Stimulated activated CD8-positive, alpha-beta memory T cell treated with anti-CD3 and anti-CD28 coated beads, Interleukin-7, amount 100 ng/mL, for 24 hours (primary cell): ENCODE measurements around the gene HJURP.

ENCODE experiments used
- DNase-seq: peaks from one replicate; pipeline ENCODE4 v3.0.0-alpha.2; 2020; ENCODE audit warnings: low read depth

Gene HJURP

DNA sequence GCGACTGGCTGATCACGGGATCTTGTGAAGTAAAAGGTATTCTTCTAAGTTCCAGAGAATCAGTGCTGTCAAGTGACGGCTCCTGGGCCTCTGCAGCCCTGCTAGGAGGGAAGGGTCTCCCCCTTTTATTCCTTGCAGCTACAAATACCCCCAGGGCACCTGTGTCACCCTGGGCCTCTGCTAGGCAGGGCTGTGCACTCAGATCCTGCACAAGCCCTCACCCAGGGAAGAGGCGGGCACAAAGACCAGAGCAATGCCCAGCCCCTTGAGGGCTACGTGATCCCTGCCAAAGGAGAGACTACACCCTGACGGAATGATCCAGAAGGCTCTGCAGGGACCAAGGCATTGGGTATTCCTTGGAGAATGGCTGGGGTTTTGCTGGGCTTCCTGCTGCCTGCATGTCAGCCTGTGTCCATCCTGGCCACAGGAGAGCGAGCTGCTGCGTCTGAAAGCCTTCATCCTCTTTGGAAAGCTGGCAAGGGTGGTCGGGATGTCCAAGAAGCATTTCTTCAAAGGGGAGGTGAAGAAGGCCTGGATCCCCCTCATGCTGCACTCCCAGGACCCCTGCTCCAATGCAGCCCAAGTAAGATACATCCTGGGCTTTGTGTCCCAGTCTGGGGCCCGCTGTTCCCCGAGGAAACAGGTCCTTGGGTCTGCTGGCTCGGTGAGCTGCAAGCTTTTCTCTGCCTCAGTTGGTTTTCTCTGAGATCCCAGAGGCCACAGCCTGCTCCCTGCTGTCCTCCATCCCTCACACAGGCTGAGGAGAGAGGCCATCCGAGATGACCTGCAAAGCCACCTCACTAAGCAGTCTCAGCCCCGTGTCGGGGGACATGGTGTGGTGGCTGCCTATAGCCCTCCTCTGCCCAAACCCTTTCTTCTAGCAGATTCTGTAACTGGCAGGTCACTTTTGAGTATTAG, 24.9 kb downstream of the HJURP start:
- DNase-seq: no peak

DNA sequence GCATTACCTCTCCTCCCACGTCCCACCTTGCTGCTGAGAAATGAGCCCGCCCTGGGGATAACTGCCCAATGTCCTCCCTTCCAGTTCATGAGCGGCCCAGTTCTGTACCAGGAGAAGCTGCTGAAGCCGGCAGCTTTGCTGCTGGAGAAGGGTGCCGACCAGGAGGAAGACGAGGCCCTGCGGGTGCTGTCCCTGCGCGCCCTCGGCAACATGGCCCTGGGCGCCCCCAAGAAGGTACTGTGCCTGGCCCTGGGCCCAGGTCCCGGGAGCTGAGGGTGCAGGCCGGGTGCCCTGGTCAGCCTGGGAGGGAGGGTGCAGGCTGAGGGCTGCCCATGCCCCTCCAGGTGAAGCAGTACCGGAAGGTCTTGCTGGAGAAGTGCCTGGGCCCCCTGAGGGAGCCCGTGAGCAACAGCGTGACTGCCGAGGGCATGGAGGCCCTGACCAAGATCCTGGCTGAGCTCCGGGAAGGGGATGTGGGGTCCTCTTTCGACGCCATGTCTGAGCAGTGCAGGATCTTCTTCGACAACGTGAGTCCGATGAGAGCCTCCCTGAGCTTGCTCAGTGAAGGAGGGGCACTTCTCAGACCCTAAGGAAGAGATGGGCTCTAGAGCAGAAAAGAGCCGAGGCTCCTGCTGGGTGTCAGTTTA, 25.7 kb downstream of the HJURP start:
- DNase-seq: no peak

- DNase-seq: no peak
These were observed 30.0 kb downstream of the HJURP start for GRCh38 chr2:233824373-233824772.

DNA sequence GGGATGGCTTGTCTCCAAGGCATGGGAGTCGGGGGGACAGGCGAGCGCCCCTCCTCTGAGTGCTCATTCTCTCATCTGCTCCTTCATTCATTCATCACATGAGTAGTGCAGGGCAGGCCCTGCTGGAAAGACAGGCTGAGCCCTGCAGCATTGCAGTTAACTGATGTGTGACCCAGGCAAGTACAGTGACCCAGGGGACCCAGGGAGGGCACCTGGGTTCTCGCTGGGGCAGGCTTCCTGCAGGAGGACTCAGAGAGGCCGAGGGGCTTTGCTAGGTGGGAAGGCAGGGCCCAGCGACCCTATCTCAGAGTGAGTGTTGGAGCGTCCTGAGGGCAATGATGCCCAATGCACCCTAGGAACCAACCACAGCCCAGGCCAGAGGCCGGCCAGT, 30.6 kb downstream of the HJURP start:
- no peak for DNase-seq

GRCh38 chr2:233822781-233823730, 31.3 kb downstream of the HJURP start:
- no peak for DNase-seq

DNA sequence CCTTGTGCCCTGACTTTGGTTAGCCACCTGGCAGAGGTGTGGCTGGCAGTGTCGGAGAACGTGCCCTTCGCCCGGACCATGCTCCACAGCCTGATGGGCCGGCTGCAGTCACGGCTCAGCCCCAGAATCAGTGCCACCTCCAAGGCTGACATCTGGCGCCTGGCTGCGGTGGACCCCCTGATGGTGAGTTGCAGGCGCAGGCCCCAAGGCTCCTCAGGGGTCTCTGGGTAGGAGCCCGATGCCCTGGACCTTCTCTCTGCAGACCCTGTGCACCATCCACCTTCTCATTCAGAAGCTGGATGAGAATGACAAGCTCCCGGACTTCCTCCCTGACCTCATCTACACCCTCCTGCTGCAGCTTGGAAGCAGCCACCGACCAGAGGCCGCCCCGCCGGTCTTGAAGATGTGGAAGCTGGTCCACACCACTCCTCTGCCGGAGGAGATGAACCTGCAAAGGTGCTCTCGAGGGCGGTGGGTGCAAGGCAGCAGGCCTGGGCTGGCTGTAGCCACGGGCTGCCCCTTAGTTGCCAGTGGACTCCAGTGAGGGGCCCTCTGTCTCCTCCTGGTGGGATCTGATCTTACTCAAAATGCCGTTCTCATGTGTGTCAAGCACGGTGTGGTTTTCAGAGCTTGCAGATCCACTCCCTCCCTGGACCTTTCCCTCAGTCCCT, 32.1 kb downstream of the HJURP start:
- DNase-seq: no peak

- no peak for DNase-seq
These were observed 32.6 kb downstream of the HJURP start for GRCh38 chr2:233821709-233822100.

DNA sequence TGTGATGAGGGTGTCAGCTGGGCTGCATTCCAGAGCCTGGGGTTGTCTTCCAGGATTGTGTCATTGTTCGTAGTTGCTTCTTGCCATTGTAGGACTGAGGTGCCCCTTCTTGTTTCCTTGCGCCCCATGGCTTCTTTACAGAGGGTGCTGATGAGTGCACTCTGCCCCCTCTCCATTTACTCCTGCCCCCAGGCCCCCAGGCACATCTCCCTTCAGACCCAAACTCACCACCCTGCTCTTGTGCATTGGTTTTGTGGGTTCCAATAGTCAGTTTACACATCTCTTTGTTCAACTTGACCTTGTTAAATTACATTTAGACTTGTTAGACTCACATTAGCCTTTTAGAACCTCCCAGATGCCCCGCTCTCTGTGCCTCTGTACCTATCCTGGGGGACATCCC, 33.1 kb downstream of the HJURP start:
- no peak for DNase-seq

DNA sequence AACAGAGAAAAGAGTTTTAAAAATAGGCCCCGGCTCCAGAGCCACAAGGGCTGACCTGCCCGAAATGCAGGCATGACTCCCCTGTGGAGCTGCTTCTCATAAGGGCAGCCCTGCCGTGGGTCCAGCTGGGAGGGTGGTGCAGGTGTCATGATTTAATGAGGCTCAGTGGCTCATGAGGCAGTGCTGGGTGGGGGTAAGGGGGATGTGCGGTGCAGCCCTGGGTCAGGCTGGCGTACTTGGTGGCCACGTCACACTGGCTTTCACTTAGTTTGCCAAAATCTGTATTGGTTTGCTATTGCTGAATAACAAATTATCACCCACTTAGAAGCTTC, 33.6 kb downstream of the HJURP start:
- no peak for DNase-seq

- DNase-seq: no peak
These were observed 34.2 kb downstream of the HJURP start for GRCh38 chr2:233819884-233820773.

- no peak for DNase-seq
These were observed 35.4 kb downstream of the HJURP start for GRCh38 chr2:233818639-233819621.

DNA sequence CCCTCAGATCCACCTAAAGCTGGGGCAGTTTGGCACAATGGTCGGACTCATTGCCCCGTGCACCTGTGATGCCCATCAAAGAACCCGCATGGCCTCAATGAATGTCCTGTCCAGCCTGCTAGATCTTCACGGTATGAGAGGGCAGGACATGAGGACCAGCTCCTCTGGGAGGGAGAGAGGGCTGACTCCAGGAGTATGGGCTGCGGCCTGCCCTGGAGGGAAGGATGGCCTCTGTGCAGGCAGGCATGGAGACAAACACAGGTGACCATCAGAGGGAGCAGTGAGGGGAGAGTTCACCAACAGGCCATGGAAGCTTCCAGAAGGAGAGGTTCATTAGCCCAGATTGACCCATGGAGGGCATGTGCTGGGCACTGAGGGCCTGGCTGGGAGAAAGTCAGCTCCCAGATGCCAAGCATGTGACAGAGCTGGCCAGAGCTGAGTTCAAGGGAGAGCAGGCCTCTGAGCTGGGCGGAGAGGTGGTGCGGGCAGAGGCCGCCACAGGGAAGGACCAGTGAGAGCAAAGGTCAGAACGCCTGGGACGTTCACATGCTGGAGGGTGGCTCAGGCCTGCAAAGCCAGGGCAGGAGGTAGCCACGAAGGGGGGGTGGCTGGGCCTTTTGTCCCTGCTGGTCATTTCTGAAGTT, 36.2 kb downstream of the HJURP start:
- no peak for DNase-seq

DNA sequence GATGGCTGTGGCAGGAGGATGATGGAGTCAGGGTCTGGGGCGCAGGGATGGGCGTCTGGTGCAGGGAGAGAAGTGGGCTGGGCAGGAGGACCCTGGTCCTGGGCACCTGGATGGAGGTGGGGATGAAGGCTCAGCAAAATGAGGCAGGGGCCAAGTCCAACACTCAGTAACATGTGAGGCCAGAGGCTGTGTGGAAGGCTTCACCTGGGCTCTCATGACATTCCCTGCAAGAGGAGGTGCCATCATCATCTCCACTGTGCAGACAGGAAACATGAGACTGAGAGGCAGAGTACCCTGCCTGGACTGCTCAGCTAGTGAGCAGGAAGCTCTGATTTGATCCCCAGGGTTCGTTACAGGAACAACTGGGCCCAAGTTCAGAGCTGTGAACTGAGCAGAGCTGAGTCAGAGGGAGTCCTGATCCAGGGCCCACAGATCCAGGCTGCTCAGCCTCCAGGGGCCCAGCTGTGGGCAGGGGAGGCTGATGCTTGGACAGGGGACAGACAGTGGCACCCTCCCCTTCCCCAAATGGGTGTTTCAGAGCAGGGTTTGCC, 36.9 kb downstream of the HJURP start:
- DNase-seq: no peak

- DNase-seq: no peak
These were observed 37.6 kb downstream of the HJURP start for GRCh38 chr2:233816771-233817170.

GRCh38 chr2:233816334-233816733, 38.0 kb downstream of the HJURP start:
- DNase-seq: no peak

- DNase-seq: no peak
These were observed 38.5 kb downstream of the HJURP start for GRCh38 chr2:233815861-233816260.

- no peak for DNase-seq
These were observed 40.1 kb downstream of the HJURP start for GRCh38 chr2:233814056-233814835.
